BLaER1 (cell line): ENCODE data around the gene LDAH.
"Not testable (repeated sequence)": the region's sequence is repeated elsewhere in the genome, so short reads cannot be mapped to it uniquely, and the experiment has no call there.

Source experiments
- H3K27ac ChIP-seq: shearing (Covaris generic); formaldehyde crosslinking; 2 replicates; pipeline ENCODE4 v1.8.1; 2022
- H3K27me3 ChIP-seq: shearing (Covaris generic); formaldehyde crosslinking; 2 replicates; pipeline ENCODE4 v1.8.1; 2022
- H3K36me3 ChIP-seq: shearing (Covaris generic); formaldehyde crosslinking; 2 replicates; pipeline ENCODE4 v1.8.1; 2022
- H3K4me1 ChIP-seq: shearing (Covaris generic); formaldehyde crosslinking; 2 replicates; pipeline ENCODE4 v1.8.1; 2022
- H3K4me2 ChIP-seq: shearing (Covaris generic); formaldehyde crosslinking; 2 replicates; pipeline ENCODE4 v1.8.1; 2022
- H3K4me3 ChIP-seq: shearing (Covaris generic); formaldehyde crosslinking; 2 replicates; pipeline ENCODE4 v1.8.1; 2022
- H3K9ac ChIP-seq: shearing (Covaris generic); formaldehyde crosslinking; 2 replicates; pipeline ENCODE4 v1.8.1; 2022
- H3K9me3 ChIP-seq: shearing (Covaris generic); formaldehyde crosslinking; 2 replicates; pipeline ENCODE4 v1.8.1; 2022
- H4K20me1 ChIP-seq: shearing (Covaris generic); formaldehyde crosslinking; 2 replicates; pipeline ENCODE4 v1.8.1; 2022
- Cebpa-rat ChIP-seq: shearing (Covaris generic); IDR thresholded peaks from 2 replicates; pipeline ENCODE4 v1.8.1; 2022

Gene LDAH

GRCh38 chr2:20726913-20727312 lies 96.0 kb downstream of the LDAH start:
- no peak overlapping the region for H3K9ac ChIP-seq
- no peaks in the 10 kb centered on the region for H3K4me1 ChIP-seq

GRCh38 chr2:20725782-20726181 lies 97.1 kb downstream of the LDAH start:
- TF ChIP-seq Cebpa-rat: no peak
- H3K27me3 ChIP-seq: no peaks in the 10 kb centered on the region
- peaks cover 39% of the 10 kb centered on the region for H3K36me3 ChIP-seq
- no peak overlapping the region for H3K27ac ChIP-seq
- no peaks in the 10 kb centered on the region for H4K20me1 ChIP-seq
- H3K9me3 ChIP-seq: peaks cover 7% of the 10 kb centered on the region
- H3K4me3 ChIP-seq: no peak overlapping the region
- no peak overlapping the region for H3K9ac ChIP-seq
- H3K4me2 ChIP-seq: no peak overlapping the region
- no peaks in the 10 kb centered on the region for H3K4me1 ChIP-seq

More at GRCh38 chr2:20726913-20727312, 96.0 kb downstream of the LDAH start:
- H3K4me2 ChIP-seq: no peak overlapping the region
- peaks cover 4% of the 10 kb centered on the region for H3K9me3 ChIP-seq
- no peaks in the 10 kb centered on the region for H3K27me3 ChIP-seq
- H3K36me3 ChIP-seq: peaks cover 39% of the 10 kb centered on the region
- no peak overlapping the region for H3K27ac ChIP-seq
- H3K4me3 ChIP-seq: no peak overlapping the region
- no peak for TF ChIP-seq Cebpa-rat
- no peaks in the 10 kb centered on the region for H4K20me1 ChIP-seq

GRCh38 chr2:20724500-20725053 lies 98.3 kb downstream of the LDAH start:
- H3K4me2 ChIP-seq: no peak overlapping the region
- no peak for TF ChIP-seq Cebpa-rat
- H4K20me1 ChIP-seq: no peaks in the 10 kb centered on the region
- peaks cover 13% of the 10 kb centered on the region for H3K9me3 ChIP-seq
- H3K27ac ChIP-seq: no peak overlapping the region
- no peak overlapping the region for H3K4me3 ChIP-seq
- H3K36me3 ChIP-seq: peaks cover 37% of the 10 kb centered on the region
- no peaks in the 10 kb centered on the region for H3K4me1 ChIP-seq
- no peak overlapping the region for H3K9ac ChIP-seq
- H3K27me3 ChIP-seq: no peaks in the 10 kb centered on the region

GRCh38 chr2:20723543-20723942 lies 99.4 kb downstream of the LDAH start:
- Histone ChIP-seq H3K4me1 (no peaks in the 10 kb centered on the region), H3K9me3 (peaks cover 13% of the 10 kb centered on the region), H3K36me3 (peaks cover 34% of the 10 kb centered on the region), H4K20me1 (no peaks in the 10 kb centered on the region), H3K4me3 (no peak overlapping the region), H3K4me2 (no peak overlapping the region), H3K27ac (no peak overlapping the region), H3K9ac (no peak overlapping the region), H3K27me3 (no peaks in the 10 kb centered on the region)
- no peak for TF ChIP-seq Cebpa-rat

GRCh38 chr2:20722592-20723240 lies 100.2 kb downstream of the LDAH start:
- Histone ChIP-seq H3K9me3 (peaks cover 21% of the 10 kb centered on the region), H3K9ac (no peak overlapping the region), H3K4me3 (no peak overlapping the region), H3K27ac (no peak overlapping the region), H4K20me1 (no peaks in the 10 kb centered on the region), H3K4me1 (no peaks in the 10 kb centered on the region), H3K27me3 (no peaks in the 10 kb centered on the region), H3K4me2 (no peak overlapping the region), H3K36me3 (peaks cover 26% of the 10 kb centered on the region)
- no peak for TF ChIP-seq Cebpa-rat

- Histone ChIP-seq H3K4me3 (no peak overlapping the region), H3K4me1 (no peaks in the 10 kb centered on the region), H3K36me3 (peaks cover 3% of the 10 kb centered on the region), H3K9me3 (peaks cover 25% of the 10 kb centered on the region), H3K27me3 (no peaks in the 10 kb centered on the region), H3K9ac (no peak overlapping the region), H3K27ac (no peak overlapping the region), H3K4me2 (no peak overlapping the region), H4K20me1 (no peaks in the 10 kb centered on the region)
- no peak for TF ChIP-seq Cebpa-rat
These were observed 105.3 kb downstream of the LDAH start for GRCh38 chr2:20717641-20718040.

- H3K9me3 ChIP-seq: peaks cover 29% of the 10 kb centered on the region
- not testable (repeated sequence) for H3K27ac ChIP-seq, H3K4me3 ChIP-seq, H4K20me1 ChIP-seq, H3K4me2 ChIP-seq, H3K4me1 ChIP-seq, H3K9ac ChIP-seq, H3K27me3 ChIP-seq
- peaks cover 15% of the 10 kb centered on the region for H3K36me3 ChIP-seq
These were observed 106.7 kb downstream of the LDAH start for GRCh38 chr2:20716164-20716563.

GRCh38 chr2:20714412-20714811 lies 108.5 kb downstream of the LDAH start:
- peaks cover 20% of the 10 kb centered on the region for H3K36me3 ChIP-seq
- H3K4me2 ChIP-seq: not testable (repeated sequence)

GRCh38 chr2:20713585-20713984 lies 109.3 kb downstream of the LDAH start:
- H3K36me3 ChIP-seq: peaks cover 20% of the 10 kb centered on the region
- H3K9me3 ChIP-seq: peaks cover 23% of the 10 kb centered on the region
- H3K4me2 ChIP-seq, H3K9ac ChIP-seq, H3K27me3 ChIP-seq, H3K4me3 ChIP-seq, H3K27ac ChIP-seq, H3K4me1 ChIP-seq, H4K20me1 ChIP-seq: not testable (repeated sequence)

More at GRCh38 chr2:20714412-20714811, 108.5 kb downstream of the LDAH start:
- H3K4me3 ChIP-seq, H3K27me3 ChIP-seq, H3K4me1 ChIP-seq, H3K27ac ChIP-seq, H4K20me1 ChIP-seq, H3K9ac ChIP-seq: not testable (repeated sequence)
- peaks cover 23% of the 10 kb centered on the region for H3K9me3 ChIP-seq

- not testable (repeated sequence) for H3K4me2 ChIP-seq, H3K9ac ChIP-seq, H3K27ac ChIP-seq, H3K4me1 ChIP-seq, H3K4me3 ChIP-seq, H3K27me3 ChIP-seq
- Histone ChIP-seq H3K9me3 (peaks cover 11% of the 10 kb centered on the region; the same call in 1 of the 2 replicates), H4K20me1 (peaks cover 24% of the 10 kb centered on the region; the same call in 1 of the 2 replicates), H3K36me3 (peaks cover 28% of the 10 kb centered on the region)
These were observed 111.3 kb downstream of the LDAH start for GRCh38 chr2:20711641-20712040.
